Liver (tissue), 3 donors: ENCODE results near the gene NOP9.

Experiments used
- CTCF ChIP-seq: fragments of 150-350 bp; IDR thresholded peaks from 2 replicates; pipeline ENCODE4 v1.5.1; 2017; ENCODE audit warnings: improper control_type of control experiment, low read depth, low read length; ENCODE audit not compliant: missing input control
- EGR1 ChIP-seq, 2 donors: IDR thresholded peaks; 2 replicates each; pipeline ENCODE4 v1.6.1; 2016 to 2018; ENCODE audit warnings: antibody characterized with exemption in 2 of 2, low read depth in 2 of 2
- FOXA1 ChIP-seq: IDR thresholded peaks from 2 replicates; pipeline ENCODE4 v1.6.1; 2016; ENCODE audit warnings: antibody characterized with exemption
- GABPA ChIP-seq, 2 donors: IDR thresholded peaks in 1 of 2; conservative IDR thresholded peaks in 1 of 2; 2 replicates each; pipeline ENCODE4 v1.6.1; 2016; ENCODE audit warnings: antibody characterized with exemption in 2 of 2, mild to moderate bottlenecking in 1 of 2, moderate library complexity in 1 of 2
- JUND ChIP-seq, 2 donors: IDR thresholded peaks; 2 replicates each; pipeline ENCODE4 v1.6.1; 2016; ENCODE audit warnings: antibody characterized with exemption in 2 of 2
- MAX ChIP-seq: IDR thresholded peaks from 2 replicates; pipeline ENCODE4 v1.6.1; 2016; ENCODE audit warnings: antibody characterized with exemption
- RAD21 ChIP-seq, 2 donors: IDR thresholded peaks; 2 replicates each; pipeline ENCODE4 v1.6.1; 2016; ENCODE audit warnings: antibody characterized with exemption in 2 of 2, mild to moderate bottlenecking in 2 of 2
- REST ChIP-seq: IDR thresholded peaks from 2 replicates; pipeline ENCODE4 v1.6.1; 2016; ENCODE audit warnings: antibody characterized with exemption, mild to moderate bottlenecking
- RXRA ChIP-seq, 2 donors: IDR thresholded peaks; 2 replicates each; pipeline ENCODE4 v1.6.1; 2017 to 2018; ENCODE audit warnings: antibody characterized with exemption in 2 of 2, mild to moderate bottlenecking in 1 of 2
- SP1 ChIP-seq: IDR thresholded peaks from 2 replicates; pipeline ENCODE4 v1.6.1; 2018; ENCODE audit warnings: antibody characterized with exemption, mild to moderate bottlenecking
- YY1 ChIP-seq: IDR thresholded peaks from 2 replicates; pipeline ENCODE4 v1.6.1; 2016; ENCODE audit warnings: antibody characterized with exemption, mild to moderate bottlenecking
- donor health status: healthy.
- donor health status: healthy.

- TF ChIP-seq CTCF (no peak), GABPA (IDR thresholded peaks at IDR 0.05 in 1 of 2, conservative IDR thresholded peaks at IDR 0.05 in 1 of 2) (no peak), REST (no peak), SP1 (no peak), JUND (IDR thresholded peaks at IDR 0.05) (no peak), EGR1 (IDR thresholded peaks at IDR 0.05; ENCODE audit: low read depth in 2 of 2) (no peak), RAD21 (IDR thresholded peaks at IDR 0.05) (no peak), RXRA (IDR thresholded peaks at IDR 0.05) (no peak), FOXA1 (no peak), MAX (no peak), YY1 (no peak)
Observed at GRCh38 chr14:24327303-24327702, 27.7 kb downstream of the NOP9 start.
